MG63 (cell line): ENCODE measurements around the gene ACAP2. TPM values are rescaled to one million over a fixed set of nuclear protein-coding genes. Genes with fewer than 3 reads are reported as not detected.
"Not testable (repeated sequence)": the region's sequence is repeated elsewhere in the genome, so short reads cannot be mapped to it uniquely, and the experiment has no call there.

Source experiments
- DNase-seq: peaks from one replicate; pipeline ENCODE4 v3.0.0-alpha.2; 2020
- H3K27me3 ChIP-seq: fragments of 250-450 bp; sonication (Bioruptor Pico); 2 replicates; pipeline ENCODE4 v1.5.1; 2020; ENCODE audit warnings: mild to moderate bottlenecking, moderate library complexity
- H3K36me3 ChIP-seq: fragments of 250-450 bp; sonication (Bioruptor Pico); 2 replicates; pipeline ENCODE4 v1.5.1; 2020; ENCODE audit warnings: mild to moderate bottlenecking, moderate library complexity
- H3K4me3 ChIP-seq: fragments of 250-450 bp; sonication (Bioruptor Pico); 2 replicates; pipeline ENCODE4 v1.5.1; 2020; ENCODE audit warnings: mild to moderate bottlenecking, moderate library complexity
- H3K9me3 ChIP-seq: fragments of 250-450 bp; sonication (Bioruptor Pico); 2 replicates; pipeline ENCODE4 v1.5.1; 2020; ENCODE audit warnings: mild to moderate bottlenecking, moderate library complexity
- total RNA-seq: library from RNA; depleted of rRNA; stranded (reverse); fragments of >200 nt; shearing (Covaris generic); gene quantifications from 2 replicates; pipeline ENCODE4 v1.2.3, GENCODE V29; 2014; ENCODE audit warnings: low replicate concordance

The ACAP2 gene
- total RNA-seq, 1 experiment from 2014 or later, result 31.8 TPM

GRCh38 chr3:195365371-195365770, 77.4 kb downstream of the ACAP2 start:
- no peak overlapping the region for H3K4me3 ChIP-seq
- no peaks in the 10 kb centered on the region for H3K27me3 ChIP-seq
- no peaks in the 10 kb centered on the region for H3K9me3 ChIP-seq
- H3K36me3 ChIP-seq, result peaks cover 18% of the 10 kb centered on the region
- DNase-seq, result no peak

- DNase-seq, H3K9me3 ChIP-seq, H3K4me3 ChIP-seq, H3K36me3 ChIP-seq, H3K27me3 ChIP-seq: not testable (repeated sequence)
Measured at GRCh38 chr3:195357797-195358196, 85.0 kb downstream of the ACAP2 start.

- Histone ChIP-seq H3K27me3 (no peaks in the 10 kb centered on the region), H3K4me3 (no peak overlapping the region), H3K36me3 (peaks cover 12% of the 10 kb centered on the region), H3K9me3 (0 out of 2 replicates have a peak, but pooled peaks cover 2% of the 10 kb centered on the region)
- DNase-seq, result no peak
Measured at GRCh38 chr3:195356151-195357086, 86.4 kb downstream of the ACAP2 start.

GRCh38 chr3:195354009-195354408, 88.8 kb downstream of the ACAP2 start:
- H3K4me3 ChIP-seq, H3K9me3 ChIP-seq, H3K27me3 ChIP-seq, DNase-seq: not testable (repeated sequence)
- H3K36me3 ChIP-seq, result peaks cover 10% of the 10 kb centered on the region

- H3K27me3 ChIP-seq, result no peaks in the 10 kb centered on the region
- DNase-seq, result peak; percentile 48
- no peak overlapping the region for H3K4me3 ChIP-seq
- no peaks in the 10 kb centered on the region for H3K9me3 ChIP-seq
- H3K36me3 ChIP-seq, result peaks cover 10% of the 10 kb centered on the region
Measured at GRCh38 chr3:195352895-195353488, 89.8 kb downstream of the ACAP2 start.

- H3K4me3 ChIP-seq, result no peak overlapping the region
- DNase-seq, result no peak
Measured at GRCh38 chr3:195348426-195349115, 94.2 kb downstream of the ACAP2 start.

GRCh38 chr3:195337747-195338146, 105.1 kb downstream of the ACAP2 start:
- no peaks in the 10 kb centered on the region for H3K9me3 ChIP-seq
- no peaks in the 10 kb centered on the region for H3K27me3 ChIP-seq
- peaks cover 6% of the 10 kb centered on the region; the same call in 1 of the 2 replicates for H3K36me3 ChIP-seq
- no peak for DNase-seq
- no peak overlapping the region for H3K4me3 ChIP-seq

More at GRCh38 chr3:195348426-195349115, 94.2 kb downstream of the ACAP2 start:
- Histone ChIP-seq H3K9me3 (no peaks in the 10 kb centered on the region), H3K36me3 (peaks cover 5% of the 10 kb centered on the region), H3K27me3 (no peaks in the 10 kb centered on the region)

- Histone ChIP-seq H3K9me3 (no peaks in the 10 kb centered on the region), H3K27me3 (no peaks in the 10 kb centered on the region)
- no peak for DNase-seq
Measured at GRCh38 chr3:195334967-195335366, 107.9 kb downstream of the ACAP2 start.

GRCh38 chr3:195319060-195319459, 123.8 kb downstream of the ACAP2 start:
- no peak overlapping the region for H3K4me3 ChIP-seq
- H3K36me3 ChIP-seq, result peaks cover 32% of the 10 kb centered on the region
- no peak for DNase-seq
- no peaks in the 10 kb centered on the region for H3K27me3 ChIP-seq
- 0 out of 2 replicates have a peak, but pooled peaks cover 6% of the 10 kb centered on the region for H3K9me3 ChIP-seq

More at GRCh38 chr3:195334967-195335366, 107.9 kb downstream of the ACAP2 start:
- H3K4me3 ChIP-seq, result no peak overlapping the region
- H3K36me3 ChIP-seq, result peaks cover 13% of the 10 kb centered on the region

GRCh38 chr3:195312714-195313113, 130.1 kb downstream of the ACAP2 start:
- Histone ChIP-seq H3K4me3 (no peak overlapping the region), H3K9me3 (no peaks in the 10 kb centered on the region), H3K27me3 (no peaks in the 10 kb centered on the region), H3K36me3 (no peaks in the 10 kb centered on the region; the same call in 1 of the 2 replicates)
- no peak for DNase-seq

- H3K9me3 ChIP-seq, result no peaks in the 10 kb centered on the region
- H3K4me3 ChIP-seq, result no peak overlapping the region
- DNase-seq, result no peak
- peaks cover 13% of the 10 kb centered on the region for H3K36me3 ChIP-seq
- no peaks in the 10 kb centered on the region for H3K27me3 ChIP-seq
Measured at GRCh38 chr3:195307711-195308110, 135.1 kb downstream of the ACAP2 start.

GRCh38 chr3:195306369-195306768, 136.5 kb downstream of the ACAP2 start:
- no peaks in the 10 kb centered on the region for H3K27me3 ChIP-seq
- peak; percentile 86 for DNase-seq
- H3K9me3 ChIP-seq, result no peaks in the 10 kb centered on the region
- H3K4me3 ChIP-seq, result no peak overlapping the region
- peaks cover 19% of the 10 kb centered on the region for H3K36me3 ChIP-seq

- peaks cover 34% of the 10 kb centered on the region for H3K36me3 ChIP-seq
- no peak for DNase-seq
- H3K9me3 ChIP-seq, result no peaks in the 10 kb centered on the region
- no peak overlapping the region for H3K4me3 ChIP-seq
- H3K27me3 ChIP-seq, result no peaks in the 10 kb centered on the region
Measured at GRCh38 chr3:195302431-195302830, 140.4 kb downstream of the ACAP2 start.

GRCh38 chr3:195297446-195297845, 145.4 kb downstream of the ACAP2 start:
- H3K36me3 ChIP-seq, result peaks cover 27% of the 10 kb centered on the region
- DNase-seq, result no peak
- H3K4me3 ChIP-seq, result no peak overlapping the region
- no peaks in the 10 kb centered on the region for H3K27me3 ChIP-seq
- no peaks in the 10 kb centered on the region for H3K9me3 ChIP-seq

- Histone ChIP-seq H3K36me3 (peaks cover 24% of the 10 kb centered on the region), H3K4me3 (no peak overlapping the region), H3K27me3 (no peaks in the 10 kb centered on the region), H3K9me3 (no peaks in the 10 kb centered on the region)
- no peak for DNase-seq
Measured at GRCh38 chr3:195296662-195297061, 146.2 kb downstream of the ACAP2 start.

GRCh38 chr3:195291121-195291520, 151.7 kb downstream of the ACAP2 start:
- no peak overlapping the region for H3K4me3 ChIP-seq
- no peak for DNase-seq

GRCh38 chr3:195290643-195291042, 152.2 kb downstream of the ACAP2 start:
- peaks cover 25% of the 10 kb centered on the region for H3K36me3 ChIP-seq
- not testable (repeated sequence) for H3K9me3 ChIP-seq, H3K4me3 ChIP-seq, H3K27me3 ChIP-seq, DNase-seq

More at GRCh38 chr3:195291121-195291520, 151.7 kb downstream of the ACAP2 start:
- Histone ChIP-seq H3K9me3 (no peaks in the 10 kb centered on the region), H3K27me3 (no peaks in the 10 kb centered on the region), H3K36me3 (peaks cover 22% of the 10 kb centered on the region)
